GM18511 (cell line): ENCODE results near the gene FAM3C.
"Not testable (repeated sequence)": the region's sequence is repeated elsewhere in the genome, so short reads cannot be mapped to it uniquely, and the experiment has no call there.

Source experiments
- ATAC-seq: cut with Tn5 transposase; IDR thresholded peaks from one replicate; pipeline ENCODE4 v1.9.1; 2021; ENCODE audit warnings: mild to moderate bottlenecking, moderate library complexity; ENCODE audit not compliant: unreplicated experiment

Gene FAM3C, protein sequence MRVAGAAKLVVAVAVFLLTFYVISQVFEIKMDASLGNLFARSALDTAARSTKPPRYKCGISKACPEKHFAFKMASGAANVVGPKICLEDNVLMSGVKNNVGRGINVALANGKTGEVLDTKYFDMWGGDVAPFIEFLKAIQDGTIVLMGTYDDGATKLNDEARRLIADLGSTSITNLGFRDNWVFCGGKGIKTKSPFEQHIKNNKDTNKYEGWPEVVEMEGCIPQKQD

GRCh38 chr7:121395961-121396757, at the start of gene FAM3C:
TSS of gene FAM3C (minus strand) at chr7:121396308. CDS start at chr7:121382969, 13,339 bp downstream.
- ATAC-seq: peak; percentile 81

DNA sequence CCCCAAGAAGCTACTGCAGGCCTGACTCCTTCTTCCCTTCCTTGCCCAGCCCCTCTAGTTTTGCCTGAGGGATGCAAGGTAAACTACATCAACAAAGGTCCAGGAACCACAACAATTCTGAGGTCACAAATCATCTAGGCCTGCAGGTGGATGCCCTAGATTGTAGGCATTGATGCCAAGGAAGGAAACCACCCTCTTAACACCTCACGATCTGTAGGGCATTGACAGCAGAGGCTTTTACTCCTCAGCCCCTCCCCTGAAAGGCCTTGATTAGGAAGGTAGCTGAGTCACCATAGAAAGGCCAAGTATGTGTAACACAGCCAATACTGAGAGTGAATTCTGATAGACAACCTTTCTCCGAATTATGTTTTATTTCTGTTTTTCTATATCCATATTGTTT, 46.7 kb upstream of the FAM3C start:
- ATAC-seq: no peak

DNA sequence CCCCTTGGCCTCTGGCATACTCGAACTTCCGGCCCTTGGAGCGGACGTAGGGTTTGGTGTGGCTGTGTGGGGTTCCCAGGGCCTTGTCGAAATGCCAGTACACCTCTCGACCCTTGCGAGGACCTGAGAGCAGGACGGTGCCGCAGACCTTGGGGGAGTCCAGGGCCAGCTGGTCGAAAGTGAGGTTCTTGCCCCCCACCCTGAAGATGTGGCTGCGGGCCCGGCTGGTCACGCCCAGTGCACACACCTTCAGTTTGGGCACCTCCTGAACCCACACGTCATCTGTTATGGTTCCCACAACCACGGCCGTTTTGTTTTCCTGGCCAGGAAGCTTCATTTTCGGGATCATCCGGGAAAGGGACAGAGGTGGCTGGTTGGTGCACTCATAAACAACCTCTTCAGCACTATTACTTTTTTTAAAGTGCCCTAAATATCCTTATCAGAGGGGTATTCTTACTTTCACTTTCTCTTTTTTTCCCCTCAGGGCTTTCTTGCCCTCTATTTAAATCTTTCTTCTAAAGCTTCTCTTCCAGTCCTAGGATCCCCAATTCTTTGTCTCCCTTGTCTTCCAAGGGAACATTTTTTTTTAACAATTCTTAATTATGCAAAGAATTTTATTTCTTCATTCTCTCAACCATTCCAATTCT, 44.9 kb upstream of the FAM3C start:
- ATAC-seq: peak; percentile 45

- peak; percentile 56 for ATAC-seq
These were observed 42.2 kb upstream of the FAM3C start for GRCh38 chr7:121438043-121438955.

DNA sequence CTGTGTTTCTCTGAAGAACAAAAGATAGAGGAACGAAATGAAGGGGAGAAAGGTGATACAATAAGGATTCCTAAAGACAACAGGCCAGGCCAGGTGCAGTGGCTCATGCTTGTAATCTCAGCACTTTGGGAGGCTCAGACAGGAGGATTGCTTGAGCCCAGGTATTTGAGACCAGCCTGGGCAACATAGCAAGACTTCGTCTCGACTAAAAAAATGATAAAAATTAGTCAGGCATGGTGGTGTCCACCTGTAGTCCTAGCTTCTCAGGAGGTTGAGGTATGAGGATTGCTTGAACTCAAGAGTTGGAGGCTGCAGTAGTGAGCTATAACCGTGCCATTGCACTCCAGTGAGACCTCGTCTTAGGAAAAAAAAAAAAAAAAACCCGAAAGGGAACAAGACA, 41.4 kb upstream of the FAM3C start:
- no peak for ATAC-seq

GRCh38 chr7:121436688-121437087, 40.6 kb upstream of the FAM3C start:
- ATAC-seq: no peak

DNA sequence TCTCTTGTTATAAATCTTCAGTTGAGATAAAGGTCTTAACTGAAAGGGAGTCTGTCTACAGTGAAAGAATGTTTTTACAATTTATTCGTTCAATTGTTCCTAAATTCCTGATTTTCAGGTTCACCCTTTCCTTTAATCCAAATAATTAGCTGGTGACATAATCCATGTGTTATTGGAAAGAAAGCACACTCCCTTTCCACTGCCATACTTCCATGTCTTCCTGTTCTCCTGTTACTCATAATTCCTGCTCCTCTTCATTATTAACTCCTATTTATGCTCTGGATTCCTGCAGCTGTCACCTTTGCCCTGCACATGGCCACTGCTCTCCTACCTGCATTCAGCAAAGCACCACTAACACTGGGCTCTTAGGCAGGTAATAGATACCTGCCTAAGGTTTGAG, 40.0 kb upstream of the FAM3C start:
- no peak for ATAC-seq

DNA sequence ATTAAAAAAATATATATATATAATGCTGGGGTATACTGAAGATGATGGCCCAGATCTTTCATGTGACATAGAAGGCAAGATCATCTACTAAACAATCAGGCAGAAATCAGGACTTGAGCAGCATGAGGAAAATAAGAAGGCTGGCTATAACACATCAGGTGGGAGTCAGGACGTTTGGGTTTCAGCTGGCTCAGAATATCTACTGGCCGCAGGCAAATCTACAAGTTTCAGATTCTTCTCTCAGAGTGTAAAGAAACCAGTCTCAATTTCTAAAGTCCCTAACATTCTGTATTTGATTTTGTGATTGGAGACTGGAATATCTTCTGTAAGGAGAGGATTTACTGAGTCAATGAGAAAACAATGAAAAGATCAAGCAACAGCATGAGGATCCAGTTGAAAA, 37.7 kb upstream of the FAM3C start:
- ATAC-seq: peak; percentile 42

DNA sequence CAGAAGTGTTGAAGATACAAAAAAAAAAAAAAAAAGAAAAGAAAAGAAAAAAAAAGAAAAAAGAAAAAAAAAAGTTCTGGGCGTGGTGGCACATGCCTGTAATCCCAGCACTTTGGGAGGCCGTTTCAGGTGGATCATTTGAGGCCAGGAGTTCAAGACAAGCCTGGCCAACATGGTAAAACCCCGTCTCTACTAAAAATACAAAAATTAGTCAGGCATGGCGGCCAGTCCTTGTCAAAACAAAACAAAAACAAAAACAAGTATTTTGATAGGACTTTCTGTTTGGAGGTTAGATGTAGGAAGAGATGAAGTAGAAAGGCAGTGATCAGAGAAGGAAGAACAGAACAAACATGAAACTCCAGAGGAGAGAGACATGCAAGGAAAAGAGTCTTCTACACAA, 36.4 kb upstream of the FAM3C start:
- peak; percentile 79 for ATAC-seq

- no peak for ATAC-seq
These were observed 35.9 kb upstream of the FAM3C start for GRCh38 chr7:121431996-121432395.

- no peak for ATAC-seq
These were observed 35.4 kb upstream of the FAM3C start for GRCh38 chr7:121431389-121431995.

DNA sequence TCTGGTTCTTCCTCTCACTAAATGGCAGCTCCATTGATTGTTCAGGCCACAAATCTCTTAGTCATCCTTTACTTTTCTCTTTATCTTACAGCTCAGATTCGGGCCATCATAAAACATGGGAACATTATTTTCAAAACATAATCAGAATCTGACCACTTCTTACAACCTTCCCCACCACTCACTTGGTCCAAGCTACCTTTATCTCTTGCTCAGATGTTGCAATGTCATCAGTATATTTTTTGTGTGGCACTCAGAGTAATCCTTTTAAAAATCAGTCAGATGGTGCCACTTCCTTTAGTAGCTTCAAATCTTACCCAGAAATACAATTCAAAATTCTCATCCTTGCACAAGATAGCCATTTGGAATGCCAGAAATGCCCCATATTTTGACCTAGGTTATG, 34.5 kb upstream of the FAM3C start:
- ATAC-seq: no peak

DNA sequence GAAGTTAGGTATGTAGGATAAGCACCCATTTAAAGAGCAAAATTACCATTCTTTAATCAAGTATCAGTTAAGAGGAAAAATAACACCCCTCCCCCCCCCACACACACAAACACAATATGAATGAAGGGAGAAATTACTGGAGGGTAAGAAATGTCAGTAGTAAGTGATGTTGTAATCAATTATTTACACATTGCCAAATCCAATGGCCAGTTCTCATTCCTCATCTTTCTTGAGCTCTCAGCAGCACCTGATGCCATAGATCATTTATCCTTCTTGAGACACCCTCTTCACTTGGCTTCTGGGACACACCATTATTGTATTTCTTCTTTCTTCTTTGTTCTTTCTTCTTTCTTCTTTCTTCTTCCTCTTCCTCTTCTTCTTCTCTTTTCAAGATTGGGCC, 33.7 kb upstream of the FAM3C start:
- no peak for ATAC-seq

GRCh38 chr7:121428855-121429489, 32.9 kb upstream of the FAM3C start:
- no peak for ATAC-seq

- ATAC-seq: not testable (repeated sequence)
These were observed 25.6 kb upstream of the FAM3C start for GRCh38 chr7:121421743-121422142.

GRCh38 chr7:121420976-121421375, 24.9 kb upstream of the FAM3C start:
- no peak for ATAC-seq

DNA sequence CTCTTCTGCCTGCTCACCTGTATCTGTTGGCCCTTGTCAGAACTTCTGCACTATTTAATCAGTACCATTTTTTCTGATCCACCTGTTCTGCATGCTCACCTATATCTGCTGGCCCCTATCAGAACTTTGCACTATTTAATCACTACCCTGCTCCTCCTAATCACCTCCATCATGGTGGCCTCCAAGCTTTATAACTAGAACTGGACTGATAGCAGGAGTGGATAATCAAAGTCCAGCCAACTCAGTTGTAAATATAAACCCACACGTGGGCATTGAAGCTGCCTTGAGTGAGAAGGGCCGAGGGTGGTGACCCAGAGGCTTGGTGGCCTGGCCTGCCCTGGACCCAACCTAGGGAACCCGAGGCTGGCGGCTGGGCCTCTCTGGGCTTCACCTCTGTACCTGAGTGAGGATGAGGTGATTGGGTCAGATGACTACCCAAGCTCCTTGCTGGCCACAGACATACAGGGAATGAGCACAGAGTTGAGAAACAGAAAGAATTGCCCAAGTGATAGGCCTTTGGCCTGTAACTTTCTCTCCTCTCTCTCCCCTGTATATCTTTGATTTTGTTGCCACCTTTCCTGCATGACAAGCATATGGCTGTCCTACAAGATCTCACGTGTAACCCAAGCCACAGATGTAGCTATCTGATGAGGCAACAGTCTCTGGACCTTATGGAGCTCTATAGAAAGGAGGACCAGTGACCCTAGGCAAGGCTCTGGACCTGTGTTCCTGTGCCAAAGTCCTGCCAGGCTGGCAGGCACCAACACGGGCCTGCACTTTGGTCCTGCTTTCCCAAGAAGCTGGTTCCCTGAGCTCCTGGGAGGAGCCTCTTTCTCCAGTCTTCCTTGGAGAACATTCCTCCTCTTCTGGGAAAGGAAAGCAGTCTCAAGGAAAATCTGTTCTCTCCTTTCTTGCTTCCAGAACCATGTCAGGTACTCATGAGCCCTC, 23.4 kb upstream of the FAM3C start:
- ATAC-seq: no peak

- ATAC-seq: no peak
These were observed 20.4 kb upstream of the FAM3C start for GRCh38 chr7:121416533-121416932.

GRCh38 chr7:121414436-121414835, 18.3 kb upstream of the FAM3C start:
- ATAC-seq: no peak
